Activated CD8-positive, alpha-beta memory T cell treated with anti-CD3 and anti-CD28 coated beads, Interleukin-2, amount 50 U/mL, for 1 hour (primary cell): ENCODE data around the gene PTPN20.
"Not testable (repeated sequence)": the region's sequence is repeated elsewhere in the genome, so short reads cannot be mapped to it uniquely, and the experiment has no call there.

ENCODE experiments used
- DNase-seq: peaks from one replicate; pipeline ENCODE4 v3.0.0-alpha.2; 2020; ENCODE audit errors: extremely low read depth

PTPN20 gene

GRCh38 chr10:46911144-46911876, at the start of gene PTPN20:
Gene PTPN20 (plus strand): TSS chr10:46911428. CDS start chr10:46932500, 21,072 bp downstream.
- DNase-seq, result not testable (repeated sequence)

GRCh38 chr10:46869716-46870115, 41.5 kb upstream of the PTPN20 start:
- not testable (repeated sequence) for DNase-seq

GRCh38 chr10:46871583-46871982, 39.6 kb upstream of the PTPN20 start:
- DNase-seq, result not testable (repeated sequence)

- not testable (repeated sequence) for DNase-seq
Observed at GRCh38 chr10:46875304-46875703, 35.9 kb upstream of the PTPN20 start.

GRCh38 chr10:46876773-46877172, 34.5 kb upstream of the PTPN20 start:
- not testable (repeated sequence) for DNase-seq

- DNase-seq, result not testable (repeated sequence)
Observed at GRCh38 chr10:46878761-46879160, 32.5 kb upstream of the PTPN20 start.

- not testable (repeated sequence) for DNase-seq
Observed at GRCh38 chr10:46890813-46891611, 20.2 kb upstream of the PTPN20 start.

GRCh38 chr10:46896762-46897692, 14.2 kb upstream of the PTPN20 start:
- not testable (repeated sequence) for DNase-seq

- not testable (repeated sequence) for DNase-seq
Observed at GRCh38 chr10:46901247-46901646, 10.0 kb upstream of the PTPN20 start.

GRCh38 chr10:46903874-46904273, 7.4 kb upstream of the PTPN20 start:
- not testable (repeated sequence) for DNase-seq

GRCh38 chr10:46906359-46906758, 4.9 kb upstream of the PTPN20 start:
- DNase-seq, result not testable (repeated sequence)

- not testable (repeated sequence) for DNase-seq
Observed at GRCh38 chr10:46907185-46908117, 3.8 kb upstream of the PTPN20 start.

GRCh38 chr10:46922498-46922897, 11.3 kb downstream of the PTPN20 start:
- not testable (repeated sequence) for DNase-seq

GRCh38 chr10:46925156-46925555, 13.9 kb downstream of the PTPN20 start:
- DNase-seq, result not testable (repeated sequence)

- DNase-seq, result not testable (repeated sequence)
Observed at GRCh38 chr10:46925853-46926252, 14.6 kb downstream of the PTPN20 start.

GRCh38 chr10:46928810-46929209, 17.6 kb downstream of the PTPN20 start:
- DNase-seq, result not testable (repeated sequence)

- not testable (repeated sequence) for DNase-seq
Observed at GRCh38 chr10:46932383-46932782, 21.2 kb downstream of the PTPN20 start.

- DNase-seq, result not testable (repeated sequence)
Observed at GRCh38 chr10:46941091-46941490, 29.9 kb downstream of the PTPN20 start.

GRCh38 chr10:46948687-46949518, 37.7 kb downstream of the PTPN20 start:
- DNase-seq, result not testable (repeated sequence)
